HepG2 (cell line): ENCODE measurements around the gene CLDN10.

ENCODE experiments used
- EP300 ChIP-seq, 3 experiments: sonication (generic) in 1 of 3; formaldehyde crosslinking in 1 of 3; IDR thresholded peaks; 2 replicates each; pipeline versions ENCODE4 v1.5.1 to v1.6.1; 2011 to 2020; ENCODE audit warnings: low read depth in 2 of 3, low read length in 2 of 3, borderline replicate concordance in 1 of 3, improper control_type of control experiment in 1 of 3, mild to moderate bottlenecking in 1 of 3, missing genetic modification reagents in 1 of 3, moderate library complexity in 1 of 3
- ESRRA ChIP-seq: sonication (generic); formaldehyde crosslinking; IDR thresholded peaks from 2 replicates; pipeline ENCODE4 v1.5.1; 2020; ENCODE audit warnings: mild to moderate bottlenecking, low read depth, missing genetic modification reagents
- HMG20A ChIP-seq: IDR thresholded peaks from 2 replicates; pipeline ENCODE4 v1.6.1; 2016; ENCODE audit warnings: borderline replicate concordance
- HNRNPUL1 ChIP-seq: fragments of 200-400 bp; formaldehyde crosslinking; IDR thresholded peaks from 2 replicates; pipeline ENCODE4 v1.6.1; 2017; ENCODE audit warnings: low read depth, mild to moderate bottlenecking, low read length, moderate library complexity
- MZF1 ChIP-seq: sonication (generic); formaldehyde crosslinking; IDR thresholded peaks from 2 replicates; pipeline ENCODE4 v1.8.1; 2023; ENCODE audit warnings: mild to moderate bottlenecking, missing genetic modification reagents, borderline replicate concordance
- RNF2 ChIP-seq: fragments of 450-650 bp; conservative IDR thresholded peaks from 2 replicates; pipeline ENCODE4 v1.6.1; 2016; ENCODE audit warnings: low read depth
- ZNF556 ChIP-seq: sonication (generic); formaldehyde crosslinking; IDR thresholded peaks from 2 replicates; pipeline ENCODE4 v1.4.0; 2020; ENCODE audit warnings: mild to moderate bottlenecking, missing genetic modification reagents, borderline replicate concordance
- TF ChIP-seq, protein P1 (sequence below): sonication (generic); formaldehyde crosslinking; IDR thresholded peaks from 2 replicates; pipeline ENCODE4 v1.5.0; 2020; ENCODE audit warnings: mild to moderate bottlenecking, missing genetic modification reagents, moderate library complexity

DNA sequence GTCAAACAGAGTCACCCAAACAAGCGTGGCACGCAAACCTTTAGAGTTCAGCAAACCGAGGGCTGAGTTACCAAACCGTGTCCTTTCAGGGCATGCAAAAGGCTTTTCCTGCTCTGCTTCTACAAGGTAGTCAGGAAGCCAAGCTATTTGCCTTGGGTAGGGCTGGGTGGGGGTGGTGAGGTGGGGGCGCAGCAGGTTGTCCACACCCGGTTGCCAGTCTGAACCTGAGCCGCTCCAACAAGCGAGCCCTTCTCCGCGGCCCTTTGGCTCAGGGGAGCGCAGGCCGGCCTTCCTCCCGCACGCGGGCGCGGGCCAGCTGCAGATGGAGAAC is 347 bp upstream of the CLDN10 start:
- TF ChIP-seq, protein P1, sequence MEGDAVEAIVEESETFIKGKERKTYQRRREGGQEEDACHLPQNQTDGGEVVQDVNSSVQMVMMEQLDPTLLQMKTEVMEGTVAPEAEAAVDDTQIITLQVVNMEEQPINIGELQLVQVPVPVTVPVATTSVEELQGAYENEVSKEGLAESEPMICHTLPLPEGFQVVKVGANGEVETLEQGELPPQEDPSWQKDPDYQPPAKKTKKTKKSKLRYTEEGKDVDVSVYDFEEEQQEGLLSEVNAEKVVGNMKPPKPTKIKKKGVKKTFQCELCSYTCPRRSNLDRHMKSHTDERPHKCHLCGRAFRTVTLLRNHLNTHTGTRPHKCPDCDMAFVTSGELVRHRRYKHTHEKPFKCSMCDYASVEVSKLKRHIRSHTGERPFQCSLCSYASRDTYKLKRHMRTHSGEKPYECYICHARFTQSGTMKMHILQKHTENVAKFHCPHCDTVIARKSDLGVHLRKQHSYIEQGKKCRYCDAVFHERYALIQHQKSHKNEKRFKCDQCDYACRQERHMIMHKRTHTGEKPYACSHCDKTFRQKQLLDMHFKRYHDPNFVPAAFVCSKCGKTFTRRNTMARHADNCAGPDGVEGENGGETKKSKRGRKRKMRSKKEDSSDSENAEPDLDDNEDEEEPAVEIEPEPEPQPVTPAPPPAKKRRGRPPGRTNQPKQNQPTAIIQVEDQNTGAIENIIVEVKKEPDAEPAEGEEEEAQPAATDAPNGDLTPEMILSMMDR (CRISPR knock-in tag) = no peak
- TF ChIP-seq ESRRA (CRISPR knock-in tag) (no peak), MZF1 (CRISPR knock-in tag) (no peak), HNRNPUL1 (no peak), EP300 (IDR thresholded peaks at IDR 0.05; ENCODE audit: low read depth in 2 of 2, low read length in 2 of 2) (no peak), EP300 (CRISPR knock-in tag; IDR thresholded peaks at IDR 0.05; ENCODE audit: borderline replicate concordance) (no peak), ZNF556 (no peak), HMG20A (no peak), RNF2 (no peak)
